Right renal cortex interstitium (tissue), 3 donors: ENCODE measurements around the gene NID2. TPM values are rescaled to one million over a fixed set of nuclear protein-coding genes. Genes with fewer than 3 reads are reported as not detected.

Experiments used
- DNase-seq, 3 donors: peaks; one replicate each; pipeline ENCODE4 v3.0.0-alpha.2; 2013; ENCODE audit warnings: low read depth in 3 of 3, low spot score in 2 of 3
- polyA plus RNA-seq, 3 donors: library from polyadenylated mRNA; unstranded; fragments of 120-200 nt; gene quantifications; one replicate each; pipeline ENCODE4 v1.2.1, GENCODE V29; 2013; ENCODE audit not compliant: insufficient read length in 3 of 3

NID2 gene
- polyA plus RNA-seq, 3 donors = 109 to 129 (median 117) TPM

GRCh38 chr14:52080158-52080800 is 11.4 kb upstream of the NID2 start:
- DNase-seq = no peak

GRCh38 chr14:52079239-52079959 is 10.5 kb upstream of the NID2 start:
- DNase-seq = no peak

- no peak for DNase-seq
Measured at GRCh38 chr14:52078721-52079120, 9.9 kb upstream of the NID2 start.

GRCh38 chr14:52078095-52078531 is 9.3 kb upstream of the NID2 start:
- DNase-seq = no peak

- DNase-seq = no peak
Measured at GRCh38 chr14:52077256-52077979, 8.6 kb upstream of the NID2 start.

GRCh38 chr14:52076334-52076733 is 7.5 kb upstream of the NID2 start:
- no peak for DNase-seq

- no peak for DNase-seq
Measured at GRCh38 chr14:52075371-52075770, 6.5 kb upstream of the NID2 start.

- DNase-seq = no peak
Measured at GRCh38 chr14:52073251-52073650, 4.4 kb upstream of the NID2 start.

- DNase-seq = no peak
Measured at GRCh38 chr14:52072266-52072780, 3.5 kb upstream of the NID2 start.

- no peak for DNase-seq
Measured at GRCh38 chr14:52071675-52072074, 2.8 kb upstream of the NID2 start.

GRCh38 chr14:52070051-52070431 is 1.2 kb upstream of the NID2 start:
- DNase-seq = no peak

GRCh38 chr14:52069307-52070050 is 620 bp upstream of the NID2 start:
- DNase-seq = no peak

GRCh38 chr14:52067873-52068614 is 815 bp downstream of the NID2 start:
- no peak for DNase-seq

GRCh38 chr14:52064174-52064573 is 4.7 kb downstream of the NID2 start:
- no peak for DNase-seq

GRCh38 chr14:52063052-52063462 is 5.8 kb downstream of the NID2 start:
- DNase-seq = no peak

- DNase-seq = no peak
Measured at GRCh38 chr14:52061890-52062289, 7.0 kb downstream of the NID2 start.

- no peak for DNase-seq
Measured at GRCh38 chr14:52061390-52061789, 7.5 kb downstream of the NID2 start.

- DNase-seq = no peak
Measured at GRCh38 chr14:52060080-52060479, 8.8 kb downstream of the NID2 start.

GRCh38 chr14:52059649-52060048 is 9.2 kb downstream of the NID2 start:
- DNase-seq = no peak

- no peak for DNase-seq
Measured at GRCh38 chr14:52058341-52058740, 10.5 kb downstream of the NID2 start.
